ENCODE results near the gene DCD.
"Not testable (repeated sequence)": the region's sequence is repeated elsewhere in the genome, so short reads cannot be mapped to it uniquely, and the experiment has no call there.

The DCD gene

DNA sequence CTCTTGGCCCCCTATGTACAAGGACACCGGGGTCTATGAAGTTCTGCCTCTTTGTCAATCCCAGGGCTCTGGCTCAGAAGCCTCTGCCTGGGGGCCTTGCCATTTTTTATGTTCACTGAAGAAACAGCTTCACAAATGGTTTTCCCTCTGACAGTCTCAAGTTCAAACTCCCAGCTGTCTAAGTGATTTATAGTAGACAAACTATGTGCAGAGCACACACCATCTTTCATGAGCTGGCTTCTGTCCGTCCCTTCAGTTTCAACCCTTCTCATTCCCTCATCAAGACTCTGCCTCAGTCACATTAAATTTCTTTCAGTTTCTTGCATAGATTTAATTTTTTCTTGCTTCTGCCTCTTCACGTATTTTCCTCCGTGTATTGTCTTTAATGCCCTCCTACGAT, 2.7 kb upstream of the DCD start:
- no peak for DNase-seq

GRCh38 chr12:54650409-54650808, 2.2 kb upstream of the DCD start:
- DNase-seq = no peak

GRCh38 chr12:54649825-54650224, 1.7 kb upstream of the DCD start:
- DNase-seq = no peak

GRCh38 chr12:54641554-54641953, 6.6 kb downstream of the DCD start:
- no peak for DNase-seq

- no peak for DNase-seq
Observed at GRCh38 chr12:54641089-54641488, 7.1 kb downstream of the DCD start.

GRCh38 chr12:54639112-54639511, 9.1 kb downstream of the DCD start:
- not testable (repeated sequence) for DNase-seq

- DNase-seq = no peak
Observed at GRCh38 chr12:54634795-54635194, 13.4 kb downstream of the DCD start, which contains the start of gene LACRT. Gene LACRT (minus strand): TSS chr12:54634895. CDS start chr12:54634841, 54 bp downstream.

GRCh38 chr12:54631988-54632728, 16.0 kb downstream of the DCD start:
- no peak for DNase-seq

DNA sequence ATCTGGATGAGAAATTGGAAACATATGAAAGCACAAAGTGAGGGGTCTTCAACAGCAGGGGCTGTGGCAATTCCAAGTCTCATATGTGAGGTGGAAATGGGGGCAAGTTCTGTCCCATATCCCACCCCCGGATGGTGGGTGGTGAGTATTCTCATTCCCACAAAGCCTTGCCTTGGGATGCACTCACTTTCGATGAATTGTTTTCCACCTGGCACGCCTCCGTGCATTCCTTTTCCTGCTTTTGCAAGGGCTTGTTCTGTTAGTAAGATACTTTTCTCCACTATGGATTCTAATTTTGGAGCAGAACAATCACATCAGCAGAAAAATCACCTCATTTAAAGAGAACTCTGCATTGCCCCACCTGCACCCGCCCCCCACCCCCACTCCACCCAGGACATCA, 16.6 kb downstream of the DCD start:
- DNase-seq = no peak

- DNase-seq = no peak
Observed at GRCh38 chr12:54629925-54630324, 18.2 kb downstream of the DCD start.

- no peak for DNase-seq
Observed at GRCh38 chr12:54628186-54628846, 19.8 kb downstream of the DCD start.

DNA sequence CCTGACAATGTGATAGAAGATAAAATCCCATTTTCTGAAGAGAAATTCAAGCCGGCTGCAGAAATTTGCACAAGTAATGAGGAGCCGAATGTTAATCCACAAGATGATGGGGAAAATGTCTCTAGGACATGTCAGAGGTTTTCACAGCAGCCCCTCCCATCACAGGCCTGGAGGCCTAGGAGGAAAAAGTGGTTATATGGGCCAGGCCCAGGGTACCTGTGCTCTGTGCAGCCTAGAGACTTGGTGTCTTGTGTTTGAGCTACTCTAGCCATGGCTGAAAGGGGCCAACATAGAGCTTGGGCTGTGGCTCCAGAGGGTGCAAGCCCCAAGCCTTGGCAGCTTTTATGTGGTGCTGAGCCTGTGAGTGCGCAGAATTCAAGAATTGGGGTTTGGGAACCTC, 20.9 kb downstream of the DCD start:
- no peak for DNase-seq

- DNase-seq = no peak
Observed at GRCh38 chr12:54625598-54625997, 22.6 kb downstream of the DCD start.

- DNase-seq = no peak
Observed at GRCh38 chr12:54624315-54625279, 23.6 kb downstream of the DCD start.

GRCh38 chr12:54622463-54623183, 25.5 kb downstream of the DCD start:
- DNase-seq = no peak

GRCh38 chr12:54616933-54617680, 31.1 kb downstream of the DCD start:
- no peak for DNase-seq

DNA sequence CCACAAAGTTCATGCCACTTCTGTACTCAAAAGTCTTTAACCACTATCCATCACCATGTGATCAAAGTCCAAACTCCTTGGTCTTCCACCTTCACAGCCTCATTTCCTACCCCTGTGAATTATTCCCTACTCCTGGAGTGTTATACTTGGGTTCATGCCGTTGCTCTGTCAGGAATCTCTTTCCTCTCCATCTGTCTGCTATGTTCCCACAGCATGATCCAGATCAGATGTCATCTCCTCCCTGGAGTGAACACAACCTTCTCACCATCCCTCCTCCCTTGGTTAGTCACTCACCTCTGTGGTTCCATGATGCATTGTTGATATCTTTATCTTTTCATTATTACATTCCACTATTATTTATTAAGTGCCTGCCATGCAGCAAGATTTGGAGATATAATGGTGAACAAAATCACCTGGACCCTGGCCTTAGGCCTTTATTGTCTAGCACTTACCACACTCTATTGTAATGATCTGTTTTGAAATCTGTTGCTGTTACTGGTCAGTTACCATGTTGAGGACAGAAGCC, 35.9 kb downstream of the DCD start:
- no peak for DNase-seq

GRCh38 chr12:54611715-54612149, 36.4 kb downstream of the DCD start:
- DNase-seq = no peak

GRCh38 chr12:54608769-54609168, 39.4 kb downstream of the DCD start:
- no peak for DNase-seq

- DNase-seq = no peak
Observed at GRCh38 chr12:54608156-54608555, 40.0 kb downstream of the DCD start.

- no peak for DNase-seq
Observed at GRCh38 chr12:54606556-54606955, 41.6 kb downstream of the DCD start.
